GM12892 (cell line): ENCODE measurements around the gene CBFA2T3.

Experiments
- POLR2A ChIP-seq: IDR thresholded peaks from 2 replicates; pipeline ENCODE4 v1.6.1; 2011; ENCODE audit warnings: low read depth, low read length, control low read depth
- POLR2AphosphoS5 ChIP-seq: IDR thresholded peaks from 2 replicates; pipeline ENCODE4 v1.6.1; 2011; ENCODE audit warnings: low read depth, low read length, control low read depth
- TAF1 ChIP-seq: IDR thresholded peaks from 2 replicates; pipeline ENCODE4 v1.6.1; 2011; ENCODE audit warnings: low read depth, mild to moderate bottlenecking, control low read depth, low read length, borderline replicate concordance

- TF ChIP-seq POLR2A, result no peak
- TF ChIP-seq POLR2AphosphoS5, result no peak
- no peak for TF ChIP-seq TAF1
These were observed 94.5 kb downstream of the CBFA2T3 start for GRCh38 chr16:88882358-88883030.
